ENCODE measurements around the gene FBXO36. TPM values are rescaled to one million over a fixed set of nuclear protein-coding genes. Genes with fewer than 3 reads are reported as not detected.
"Not testable (repeated sequence)": the region's sequence is repeated elsewhere in the genome, so short reads cannot be mapped to it uniquely, and the experiment has no call there.

FBXO36 gene
- total RNA-seq (2014; rRNA removed), result 3.1 TPM in 2 replicates
- 1.2 TPM for polyA plus RNA-seq (2012)

- peak; percentile 58 for DNase-seq (ENCODE audit: low read depth)
Observed at GRCh38 chr2:229922449-229923386, at the start of gene FBXO36. Gene FBXO36, plus strand, starts transcription at chr2:229922503. Its CDS starts 11 bp downstream, at chr2:229922514.

GRCh38 chr2:229873123-229873581 lies 49.2 kb upstream of the FBXO36 start:
- DNase-seq (ENCODE audit: low read depth), result no peak

- DNase-seq (ENCODE audit: low read depth), result no peak
Observed at GRCh38 chr2:229874647-229875046, 47.7 kb upstream of the FBXO36 start.

GRCh38 chr2:229875549-229875948 lies 46.8 kb upstream of the FBXO36 start:
- DNase-seq (ENCODE audit: low read depth), result no peak

- no peak for DNase-seq (ENCODE audit: low read depth)
Observed at GRCh38 chr2:229879191-229879950, 42.9 kb upstream of the FBXO36 start.

GRCh38 chr2:229880892-229881586 lies 41.3 kb upstream of the FBXO36 start:
- no peak for DNase-seq (ENCODE audit: low read depth)

- DNase-seq (ENCODE audit: low read depth), result no peak
Observed at GRCh38 chr2:229882583-229882982, 39.7 kb upstream of the FBXO36 start.

GRCh38 chr2:229884775-229885699 lies 37.3 kb upstream of the FBXO36 start:
- DNase-seq (ENCODE audit: low read depth), result no peak

- DNase-seq (ENCODE audit: low read depth), result no peak
Observed at GRCh38 chr2:229887441-229887840, 34.9 kb upstream of the FBXO36 start.

GRCh38 chr2:229888031-229888430 lies 34.3 kb upstream of the FBXO36 start:
- DNase-seq (ENCODE audit: low read depth), result no peak

GRCh38 chr2:229889023-229889422 lies 33.3 kb upstream of the FBXO36 start:
- DNase-seq (ENCODE audit: low read depth), result no peak

GRCh38 chr2:229896857-229897256 lies 25.4 kb upstream of the FBXO36 start:
- no peak for DNase-seq (ENCODE audit: low read depth)

GRCh38 chr2:229899604-229900003 lies 22.7 kb upstream of the FBXO36 start:
- DNase-seq (ENCODE audit: low read depth), result no peak

GRCh38 chr2:229900012-229900411 lies 22.3 kb upstream of the FBXO36 start:
- no peak for DNase-seq (ENCODE audit: low read depth)

GRCh38 chr2:229900514-229900913 lies 21.8 kb upstream of the FBXO36 start:
- DNase-seq (ENCODE audit: low read depth), result not testable (repeated sequence)

- peak; percentile 82 for DNase-seq (ENCODE audit: low read depth)
Observed at GRCh38 chr2:229901819-229902218, 20.5 kb upstream of the FBXO36 start.

- DNase-seq (ENCODE audit: low read depth), result no peak
Observed at GRCh38 chr2:229903037-229903436, 19.3 kb upstream of the FBXO36 start.

- no peak for DNase-seq (ENCODE audit: low read depth)
Observed at GRCh38 chr2:229905601-229906000, 16.7 kb upstream of the FBXO36 start.

GRCh38 chr2:229909090-229909489 lies 13.2 kb upstream of the FBXO36 start:
- DNase-seq (ENCODE audit: low read depth), result peak; percentile 7

- peak; percentile 19 for DNase-seq (ENCODE audit: low read depth)
Observed at GRCh38 chr2:229910147-229910831, 12.0 kb upstream of the FBXO36 start.

Measured in LHCN-M2 (cell line).